NCI-H2171 treated with DMSO at 0.1 percent for 48 hours (cell line): Measurements from ENCODE around the gene NEDD4.
A peak's percentile ranks its signal among the peaks of the same experiment; 100 is the strongest.
"Not testable (repeated sequence)": the region's sequence is repeated elsewhere in the genome, so short reads cannot be mapped to it uniquely, and the experiment has no call there.

ENCODE experiments used
- DNase-seq: peaks from one replicate; lab custom pipeline; 2025; lab: John Stamatoyannopoulos, UW

Gene NEDD4

GRCh38 chr15:55993111-55993803, at the start of gene NEDD4:
TSS of gene NEDD4 (minus strand) at chr15:55993612. CDS start at chr15:55993555, 57 bp downstream.
- peak; percentile 84 for DNase-seq

- no peak for DNase-seq
Observed at GRCh38 chr15:56042498-56042897, 49.1 kb upstream of the NEDD4 start.

GRCh38 chr15:56042031-56042430, 48.6 kb upstream of the NEDD4 start:
- DNase-seq, result no peak

GRCh38 chr15:56040081-56041035, 46.9 kb upstream of the NEDD4 start:
- DNase-seq, result peak; percentile 88

- no peak for DNase-seq
Observed at GRCh38 chr15:56038707-56039106, 45.3 kb upstream of the NEDD4 start.

- no peak for DNase-seq
Observed at GRCh38 chr15:56038015-56038414, 44.6 kb upstream of the NEDD4 start.

- DNase-seq, result no peak
Observed at GRCh38 chr15:56036546-56037067, 43.2 kb upstream of the NEDD4 start.

GRCh38 chr15:56035166-56035565, 41.8 kb upstream of the NEDD4 start:
- DNase-seq, result no peak

- no peak for DNase-seq
Observed at GRCh38 chr15:56034514-56034913, 41.1 kb upstream of the NEDD4 start.

GRCh38 chr15:56032373-56032772, 39.0 kb upstream of the NEDD4 start:
- no peak for DNase-seq

- DNase-seq, result no peak
Observed at GRCh38 chr15:56031836-56032235, 38.4 kb upstream of the NEDD4 start.

GRCh38 chr15:56031402-56031801, 38.0 kb upstream of the NEDD4 start:
- no peak for DNase-seq

GRCh38 chr15:56028430-56028829, 35.0 kb upstream of the NEDD4 start:
- no peak for DNase-seq

GRCh38 chr15:56023160-56023559, 29.7 kb upstream of the NEDD4 start:
- DNase-seq, result peak; percentile 26

- no peak for DNase-seq
Observed at GRCh38 chr15:56019819-56020486, 26.5 kb upstream of the NEDD4 start.

GRCh38 chr15:56019060-56019793, 25.8 kb upstream of the NEDD4 start:
- no peak for DNase-seq

GRCh38 chr15:56017920-56018319, 24.5 kb upstream of the NEDD4 start:
- no peak for DNase-seq

- DNase-seq, result no peak
Observed at GRCh38 chr15:56017511-56017910, 24.1 kb upstream of the NEDD4 start.

GRCh38 chr15:56016281-56016680, 22.9 kb upstream of the NEDD4 start:
- no peak for DNase-seq

- DNase-seq, result no peak
Observed at GRCh38 chr15:56014677-56015076, 21.3 kb upstream of the NEDD4 start.

- DNase-seq, result not testable (repeated sequence)
Observed at GRCh38 chr15:56007053-56007452, 13.6 kb upstream of the NEDD4 start.

- DNase-seq, result not testable (repeated sequence)
Observed at GRCh38 chr15:56006371-56006770, 13.0 kb upstream of the NEDD4 start.
